Mesothelial cell of epicardium (in vitro differentiated cells): ENCODE results near the gene PKD2. TPM values are rescaled to one million over a fixed set of nuclear protein-coding genes. Genes with fewer than 3 reads are reported as not detected.
A peak's percentile ranks its signal among the peaks of the same experiment; 100 is the strongest.
"Not testable (repeated sequence)": the region's sequence is repeated elsewhere in the genome, so short reads cannot be mapped to it uniquely, and the experiment has no call there.

Experiments used
- DNase-seq, 2 experiments: peaks; one replicate each; pipeline ENCODE4 v3.0.0; 2021; ENCODE audit warnings: low spot score in 2 of 2; ENCODE audit not compliant: unreplicated experiment in 2 of 2
- H3K27ac Mint-ChIP-seq: 2 replicates; pipeline ENCODE4 v1.8.0; 2021; ENCODE audit warnings: mixed read lengths
- H3K27me3 Mint-ChIP-seq: 2 replicates; pipeline ENCODE4 v1.8.0; 2021; ENCODE audit warnings: low read depth, mixed read lengths
- H3K36me3 Mint-ChIP-seq: 2 replicates; pipeline ENCODE4 v1.8.0; 2021; ENCODE audit warnings: mixed read lengths
- H3K4me1 Mint-ChIP-seq: 2 replicates; pipeline ENCODE4 v1.8.0; 2021; ENCODE audit warnings: mixed read lengths
- H3K4me3 Mint-ChIP-seq: 2 replicates; pipeline ENCODE4 v1.8.0; 2021; ENCODE audit warnings: mild to moderate bottlenecking, moderate library complexity, mixed read lengths
- H3K9me3 Mint-ChIP-seq: 2 replicates; pipeline ENCODE4 v1.8.0; 2021; ENCODE audit warnings: mixed read lengths
- CTCF ChIP-seq: fragments of 200-600 bp; sonication (generic); IDR thresholded peaks from one replicate; pipeline ENCODE4 v1.5.0; 2021; ENCODE audit warnings: antibody characterized with exemption; ENCODE audit not compliant: unreplicated experiment
- total RNA-seq: library from RNA; stranded (reverse); gene quantifications from 3 replicates; pipeline ENCODE4 v1.2.1, GENCODE V29; 2021

Gene PKD2
- total RNA-seq, 1 donor from 2014 or later: 65.7 TPM

DNA sequence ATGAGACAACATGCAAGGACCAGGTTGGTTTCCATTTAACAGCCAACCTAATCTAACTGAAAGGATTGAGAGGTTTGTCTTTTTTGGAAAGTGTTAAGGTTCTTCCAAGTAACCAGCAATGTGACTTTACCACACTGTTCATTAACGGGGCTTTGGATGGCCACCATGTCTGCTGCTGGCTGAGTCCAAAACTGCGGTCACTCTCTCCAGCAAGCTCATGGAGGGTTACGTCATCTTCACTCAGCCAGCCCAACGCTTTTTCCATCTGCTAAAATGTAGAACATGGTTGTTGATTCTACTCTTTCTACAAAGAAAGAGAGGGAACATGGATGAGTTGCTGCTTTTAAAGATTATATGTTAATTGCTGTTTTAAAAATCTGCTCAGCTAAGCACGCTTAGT is 11.0 kb downstream of the PKD2 start:
- Mint-ChIP-seq H3K36me3 (peaks cover 17% of the 10 kb centered on the region), H3K27me3 (no peaks in the 10 kb centered on the region), H3K9me3 (no peaks in the 10 kb centered on the region), H3K27ac (peak overlapping the region; percentile 85), H3K4me3 (no peak overlapping the region), H3K4me1 (peaks cover 52% of the 10 kb centered on the region)
- TF ChIP-seq CTCF: no peak
- no peak for DNase-seq

DNA sequence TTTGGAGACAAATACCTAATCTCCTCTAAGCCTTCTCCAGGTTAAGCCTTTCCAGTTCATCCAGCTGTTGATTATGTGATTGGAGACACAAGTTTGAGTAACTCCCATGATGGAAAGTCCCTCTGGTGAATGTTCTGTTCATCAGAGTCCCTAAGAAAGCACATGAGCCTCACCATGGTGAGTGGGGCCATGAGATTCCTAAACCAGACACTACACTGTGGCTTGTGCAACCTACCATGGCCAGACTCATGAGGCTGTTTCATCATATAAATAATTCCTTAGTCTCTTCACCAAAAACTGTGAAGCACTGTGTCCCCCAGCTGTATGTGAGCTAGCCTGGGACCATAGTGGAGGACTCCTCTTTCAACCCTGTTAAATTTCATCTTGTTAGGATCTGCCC is 14.4 kb downstream of the PKD2 start:
- Mint-ChIP-seq H3K27me3 (no peaks in the 10 kb centered on the region), H3K4me1 (peaks cover 39% of the 10 kb centered on the region), H3K36me3 (peaks cover 34% of the 10 kb centered on the region), H3K27ac (no peak overlapping the region), H3K9me3 (peaks cover 10% of the 10 kb centered on the region), H3K4me3 (no peak overlapping the region)
- no peak for TF ChIP-seq CTCF
- no peak for DNase-seq

DNA sequence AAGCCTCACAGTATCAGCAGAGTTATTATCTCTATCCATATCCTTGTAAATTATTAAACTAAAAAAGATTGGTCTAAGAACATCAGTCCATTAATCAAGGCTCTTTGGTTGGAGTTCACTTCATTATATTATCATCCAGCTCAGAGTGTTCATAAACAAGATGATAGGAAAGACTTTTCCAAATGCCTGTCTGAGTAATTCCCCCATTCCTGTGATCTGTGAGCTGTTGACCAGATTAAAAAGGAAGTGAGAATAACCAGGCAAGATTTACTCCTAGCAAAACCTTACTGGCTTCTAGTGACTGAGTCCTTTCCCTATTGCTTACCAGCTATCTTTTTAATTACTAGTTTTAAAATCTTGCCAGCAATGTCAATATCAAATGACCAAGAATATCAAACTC is 14.9 kb downstream of the PKD2 start:
- no peak for DNase-seq
- Mint-ChIP-seq H3K36me3 (peaks cover 39% of the 10 kb centered on the region), H3K27me3 (no peaks in the 10 kb centered on the region), H3K4me3 (no peak overlapping the region), H3K9me3 (peaks cover 10% of the 10 kb centered on the region), H3K4me1 (peaks cover 40% of the 10 kb centered on the region), H3K27ac (no peak overlapping the region)
- TF ChIP-seq CTCF: no peak

GRCh38 chr4:88025868-88026661 is 18.6 kb downstream of the PKD2 start:
- Mint-ChIP-seq H3K36me3 (peaks cover 61% of the 10 kb centered on the region), H3K4me1 (peaks cover 29% of the 10 kb centered on the region)
- not testable (repeated sequence) for H3K9me3 Mint-ChIP-seq, DNase-seq, H3K27ac Mint-ChIP-seq, H3K4me3 Mint-ChIP-seq, H3K27me3 Mint-ChIP-seq

GRCh38 chr4:88027611-88028608 is 20.5 kb downstream of the PKD2 start:
- no peak overlapping the region for H3K4me3 Mint-ChIP-seq
- peak overlapping the region; percentile 86 for H3K27ac Mint-ChIP-seq
- H3K4me1 Mint-ChIP-seq: peaks cover 21% of the 10 kb centered on the region
- H3K36me3 Mint-ChIP-seq: peaks cover 58% of the 10 kb centered on the region
- DNase-seq: no peak
- H3K9me3 Mint-ChIP-seq: peaks cover 10% of the 10 kb centered on the region
- H3K27me3 Mint-ChIP-seq: no peaks in the 10 kb centered on the region
- no peak for TF ChIP-seq CTCF

DNA sequence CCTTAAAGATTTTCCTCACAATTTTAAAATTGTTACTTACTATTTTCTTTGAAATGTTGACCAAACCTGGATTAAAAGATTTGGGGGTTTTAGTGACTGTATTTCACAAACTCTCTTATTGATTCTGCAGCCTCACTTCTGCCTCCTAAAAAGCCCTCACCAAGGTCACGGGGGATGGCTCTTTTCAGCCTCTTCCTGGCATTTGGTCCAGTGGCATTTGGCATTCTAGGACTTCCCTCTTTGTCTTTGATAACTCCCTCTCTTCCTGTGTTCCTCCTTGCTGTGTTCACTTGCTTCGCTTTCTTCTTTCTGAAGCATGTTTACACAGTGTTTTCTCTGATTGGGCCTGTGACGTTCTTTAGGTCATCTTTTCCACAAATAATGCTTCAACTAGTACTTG is 21.5 kb downstream of the PKD2 start:
- H3K4me3 Mint-ChIP-seq: no peak overlapping the region
- H3K27me3 Mint-ChIP-seq: no peaks in the 10 kb centered on the region
- H3K27ac Mint-ChIP-seq: peak overlapping the region; percentile 7
- H3K36me3 Mint-ChIP-seq: peaks cover 53% of the 10 kb centered on the region
- no peak for DNase-seq
- H3K4me1 Mint-ChIP-seq: peaks cover 21% of the 10 kb centered on the region
- no peak for TF ChIP-seq CTCF
- peaks cover 10% of the 10 kb centered on the region for H3K9me3 Mint-ChIP-seq
